A673 (cell line): Measurements from ENCODE around the gene RASIP1. TPM values are rescaled to one million over a fixed set of nuclear protein-coding genes. Genes with fewer than 3 reads are reported as not detected.

Source experiments
- BruUV-seq: library from RNA; stranded (reverse); fragments of 400-500 nt; replicated peaks from 2 replicates; lab custom pipeline; 2021; lab: Mats Ljungman, UMichigan
- CTCF ChIA-PET: fragments of 300-600 bp; sonication (Branson Sonifier 250); formaldehyde crosslinking; loops from one replicate; lab custom pipeline; 2022; ENCODE audit warnings: antibody characterized with exemption; lab: Charles Lee
- POLR2A ChIA-PET: fragments of 300-600 bp; sonication (Branson Sonifier 250); formaldehyde crosslinking; loops from one replicate; lab custom pipeline; 2022; ENCODE audit warnings: antibody characterized with exemption; ENCODE audit not compliant: low non-redundant PET; lab: Charles Lee
- DNase-seq: peaks from one replicate; pipeline ENCODE4 v3.0.0-alpha.2; 2015; ENCODE audit warnings: low spot score
- H3K27ac ChIP-seq: fragments of 200-600 bp; sonication (generic); 2 replicates; pipeline ENCODE4 v1.5.1; 2016; ENCODE audit warnings: mixed run types, low read depth, mild to moderate bottlenecking, mixed read lengths, antibody characterized with exemption, low read length; ENCODE audit not compliant: poor library complexity, severe bottlenecking
- H3K27me3 ChIP-seq: fragments of 200-600 bp; sonication (generic); replicated peaks from 2 replicates; pipeline ENCODE4 v1.6.1; 2017; ENCODE audit warnings: mixed run types, low read depth, mild to moderate bottlenecking, mixed read lengths, antibody characterized with exemption, low read length; ENCODE audit not compliant: insufficient read depth, poor library complexity
- H3K36me3 ChIP-seq: fragments of 200-600 bp; sonication (generic); 2 replicates; pipeline ENCODE4 v1.6.1; 2016; ENCODE audit warnings: mixed run types, mild to moderate bottlenecking, mixed read lengths, antibody characterized with exemption, low read length; ENCODE audit not compliant: insufficient read depth, poor library complexity, severe bottlenecking
- H3K4me1 ChIP-seq: fragments of 200-600 bp; sonication (generic); 2 replicates; pipeline ENCODE4 v1.6.1; 2017; ENCODE audit warnings: mixed run types, mild to moderate bottlenecking, mixed read lengths, antibody characterized with exemption, low read length; ENCODE audit not compliant: insufficient read depth, poor library complexity, severe bottlenecking
- H3K4me3 ChIP-seq: fragments of 200-600 bp; sonication (generic); 2 replicates; pipeline ENCODE4 v1.5.1; 2016; ENCODE audit warnings: low read depth, mixed run types, mild to moderate bottlenecking, mixed read lengths, low read length; ENCODE audit not compliant: poor library complexity, severe bottlenecking
- H3K9me3 ChIP-seq: fragments of 200-600 bp; sonication (generic); 2 replicates; pipeline ENCODE4 v1.6.1; 2016; ENCODE audit warnings: mixed run types, low read depth, mild to moderate bottlenecking, mixed read lengths, antibody characterized with exemption, low read length; ENCODE audit not compliant: poor library complexity, severe bottlenecking
- CTCF ChIP-seq: fragments of 300-800, 200-600 bp; sonication (generic); conservative IDR thresholded peaks from 2 replicates; pipeline ENCODE4 v1.5.1; 2017; ENCODE audit warnings: low read depth, mild to moderate bottlenecking, antibody characterized with exemption, low read length, moderate library complexity, mixed read lengths
- EZH2 ChIP-seq: fragments of 200-600 bp; sonication (generic); IDR thresholded peaks from 2 replicates; pipeline ENCODE4 v1.6.1; 2017; ENCODE audit warnings: borderline replicate concordance, low read depth, mild to moderate bottlenecking, mixed read lengths, antibody characterized with exemption, low read length; ENCODE audit not compliant: poor library complexity, severe bottlenecking
- intact Hi-C: fragments of 100-400 bp; cut with micrococcal nuclease; formaldehyde crosslinking; loops from one replicate; pipeline ENCODE4 v1.10.0; 2022; ENCODE audit not compliant: unreplicated experiment
- total RNA-seq: library from RNA; stranded (reverse); gene quantifications from 2 replicates; pipeline ENCODE4 v1.2.3, GENCODE V29; 2021

RASIP1 gene
- total RNA-seq, 1 experiment from 2014 or later = 3.8 TPM

- DNase-seq = peak; percentile 84
- TF ChIP-seq CTCF (no peak), EZH2 (no peak)
- no peaks in the 10 kb centered on the region for H3K9me3 ChIP-seq
- no peaks in the 10 kb centered on the region for H3K27me3 ChIP-seq
- BruUV-seq = no TSS peak
- POLR2A ChIA-PET = no interaction called here
- H3K4me3 ChIP-seq = peak overlapping the region; percentile 43
- peaks cover 15% of the 10 kb centered on the region for H3K4me1 ChIP-seq
- H3K27ac ChIP-seq = peak overlapping the region; percentile 57
- CTCF ChIA-PET = interaction anchor here (0.6 kb wide), 1 partner anchor 151 kb away, joined by 3 read pairs; no protein-coding TSS in a partner anchor
- intact Hi-C loops = loop anchor here (5.0 kb wide), 1 partner anchor 88 kb away; the partner anchor contains the start of gene CA11
- no peaks in the 10 kb centered on the region for H3K36me3 ChIP-seq
These were observed 5.3 kb downstream of the RASIP1 start for GRCh38 chr19:48735031-48735615.

- BruUV-seq = no TSS peak
- peak overlapping the region; percentile 43 for H3K4me3 ChIP-seq
- DNase-seq = no peak
- intact Hi-C loops = loop anchor here (5.0 kb wide), 1 partner anchor 87 kb away; the partner anchor contains the start of gene CA11
- ChIA-PET POLR2A (no interaction called here), CTCF (interaction anchor here (0.7 kb wide), 1 partner anchor 836 kb away, joined by 3 read pairs; no protein-coding TSS in a partner anchor)
- no peak overlapping the region for H3K27ac ChIP-seq
- H3K9me3 ChIP-seq = no peaks in the 10 kb centered on the region
- no peaks in the 10 kb centered on the region for H3K36me3 ChIP-seq
- no peaks in the 10 kb centered on the region for H3K27me3 ChIP-seq
- H3K4me1 ChIP-seq = peaks cover 11% of the 10 kb centered on the region
- TF ChIP-seq EZH2 (no peak), CTCF (no peak)
These were observed 5.8 kb downstream of the RASIP1 start for GRCh38 chr19:48734625-48735024.

GRCh38 chr19:48731452-48731851, 9.0 kb downstream of the RASIP1 start:
- TF ChIP-seq CTCF (no peak), EZH2 (no peak)
- BruUV-seq = no TSS peak
- POLR2A ChIA-PET = interaction anchor here (0.6 kb wide), 1 partner anchor 136 kb away, joined by 4 read pairs; no protein-coding TSS in a partner anchor
- no peaks in the 10 kb centered on the region for H3K36me3 ChIP-seq
- H3K27me3 ChIP-seq = no peaks in the 10 kb centered on the region
- H3K4me1 ChIP-seq = peaks cover 3% of the 10 kb centered on the region
- no peak overlapping the region for H3K4me3 ChIP-seq
- CTCF ChIA-PET = no interaction called here
- no peak for DNase-seq
- no peaks in the 10 kb centered on the region for H3K9me3 ChIP-seq
- intact Hi-C loops = no loop called here
- no peak overlapping the region for H3K27ac ChIP-seq
